ENCODE data around the gene CSPG4. TPM values are rescaled to one million over a fixed set of nuclear protein-coding genes. Genes with fewer than 3 reads are reported as not detected.

CSPG4 gene
- total and polyA plus RNA-seq, 9 of the 15 experiments (the other 6 are each of a cell fraction or from before 2014, with no cell fraction given) = under 0.01 to 0.07 (median 0.04) TPM; not detected in 5

DNA sequence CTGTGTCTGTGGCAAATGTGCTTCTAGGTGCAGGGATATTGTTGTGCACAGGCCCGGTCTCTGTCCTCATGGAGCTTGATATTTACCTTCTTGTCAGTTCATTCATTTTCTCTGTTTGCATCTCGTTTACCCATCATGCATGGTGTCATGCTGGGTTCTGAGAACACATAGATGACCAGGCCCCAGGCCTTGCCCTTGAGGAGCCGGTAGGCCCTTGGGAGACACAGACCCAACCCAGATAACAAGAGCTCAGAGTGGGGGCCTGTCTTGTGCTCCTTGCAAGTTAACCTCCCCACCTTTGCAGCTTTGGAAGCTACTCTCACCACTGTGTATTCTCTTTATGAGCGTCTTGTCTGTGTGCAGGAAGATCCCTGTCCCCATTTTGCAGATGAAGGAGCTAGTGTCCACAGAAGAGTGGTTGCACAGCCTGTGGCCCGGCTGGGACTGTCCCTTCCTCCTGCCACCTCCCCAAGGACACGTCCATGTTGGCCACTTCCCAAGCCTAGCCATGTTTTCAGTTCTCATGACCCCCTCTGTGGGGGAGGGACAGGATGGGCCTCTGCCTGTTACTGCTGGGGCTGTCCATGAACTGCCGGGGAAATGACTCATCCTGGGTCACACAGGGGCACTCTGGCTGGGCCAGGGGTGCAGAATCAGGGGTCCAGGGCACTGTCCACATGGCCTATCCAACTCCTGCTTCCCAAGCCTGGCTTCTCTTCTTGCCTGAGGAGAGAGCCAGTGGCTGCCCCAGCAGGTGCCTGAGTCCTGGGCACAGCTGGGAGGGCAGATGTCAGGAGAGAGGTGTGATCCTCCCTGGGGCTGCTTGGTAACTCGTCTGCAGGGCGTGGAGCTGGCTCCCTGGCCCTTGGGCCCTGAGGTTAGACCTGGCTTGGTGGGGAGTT lies 61.5 kb downstream of the CSPG4 start (continued):
- TF ChIP-seq ETV5 (CRISPR knock-in tag; IDR thresholded peaks at IDR 0.05; ENCODE audit: low read depth) (peak; percentile 92), HMG20B (CRISPR knock-in tag; IDR thresholded peaks at IDR 0.05) (no peak), ZNF232 (CRISPR knock-in tag; IDR thresholded peaks at IDR 0.05) (no peak), L3MBTL2 (IDR thresholded peaks at IDR 0.05) (peak; percentile 23; the same call in 1 of the 2 replicates), ZNF347 (CRISPR knock-in tag; IDR thresholded peaks at IDR 0.05; ENCODE audit: low read depth) (no peak), NCOR1 (IDR thresholded peaks at IDR 0.05) (peak; percentile 64), CBFB (CRISPR knock-in tag; IDR thresholded peaks at IDR 0.05) (no peak), HDAC1 (IDR thresholded peaks at IDR 0.05) (peak in 1 of 2 experiments; percentile 77; a peak in 2 of 4 replicates), POLR2H (tag; IDR thresholded peaks at IDR 0.05; ENCODE audit: low read depth) (no peak), ZNF324 (CRISPR knock-in tag; IDR thresholded peaks at IDR 0.05) (no peak), ZFP36 (IDR thresholded peaks at IDR 0.05; ENCODE audit: low read depth, low read length, partially characterized antibody) (no peak), PRPF4 (IDR thresholded peaks at IDR 0.05; ENCODE audit: insufficient read depth, low read depth, low read length, poor library complexity, severe bottlenecking) (no peak), FOS (IDR thresholded peaks at IDR 0.05; ENCODE audit: extremely low read depth, insufficient read length) (peak; percentile 63), SRSF9 (IDR thresholded peaks at IDR 0.05; ENCODE audit: borderline replicate concordance, low read depth, low read length) (no peak), TCF3 (CRISPR knock-in tag; IDR thresholded peaks at IDR 0.05) (no peak; the same call in 1 of the 2 replicates), AFF4 (CRISPR knock-in tag; IDR thresholded peaks at IDR 0.05) (no peak), PBX2 (CRISPR knock-in tag; IDR thresholded peaks at IDR 0.05; ENCODE audit: low read depth) (no peak), PBX2 (tag; conservative IDR thresholded peaks at IDR 0.05; ENCODE audit: low read depth) (no peak), KLF16 (IDR thresholded peaks at IDR 0.05) (peak; percentile 47), TBL1XR1 (IDR thresholded peaks at IDR 0.05; ENCODE audit: low read length in 2 of 2) (peak in 1 of 2 experiments; percentile 56; a peak in 2 of 4 replicates)
- TF ChIP-seq, protein P1, sequence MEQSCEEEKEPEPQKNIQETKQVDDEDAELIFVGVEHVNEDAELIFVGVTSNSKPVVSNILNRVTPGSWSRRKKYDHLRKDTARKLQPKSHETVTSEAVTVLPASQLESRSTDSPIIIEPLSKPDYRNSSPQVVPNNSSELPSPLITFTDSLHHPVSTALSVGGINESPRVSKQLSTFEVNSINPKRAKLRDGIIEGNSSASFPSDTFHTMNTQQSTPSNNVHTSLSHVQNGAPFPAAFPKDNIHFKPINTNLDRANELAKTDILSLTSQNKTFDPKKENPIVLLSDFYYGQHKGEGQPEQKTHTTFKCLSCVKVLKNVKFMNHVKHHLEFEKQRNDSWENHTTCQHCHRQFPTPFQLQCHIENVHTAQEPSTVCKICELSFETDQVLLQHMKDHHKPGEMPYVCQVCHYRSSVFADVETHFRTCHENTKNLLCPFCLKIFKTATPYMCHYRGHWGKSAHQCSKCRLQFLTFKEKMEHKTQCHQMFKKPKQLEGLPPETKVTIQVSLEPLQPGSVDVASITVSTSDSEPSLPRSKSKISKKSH (CRISPR knock-in tag; IDR thresholded peaks at IDR 0.05) = no peak
